HG03558 (cell line): ENCODE results near the gene KIAA0232.
"Not testable (repeated sequence)": the region's sequence is repeated elsewhere in the genome, so short reads cannot be mapped to it uniquely, and the experiment has no call there.

ENCODE experiments used
- ATAC-seq: cut with Tn5 transposase; IDR thresholded peaks from one replicate; pipeline ENCODE4 v1.9.1; 2021; ENCODE audit warnings: moderate number of reproducible peaks; ENCODE audit not compliant: unreplicated experiment; ENCODE audit errors: extremely low read depth

Gene KIAA0232

GRCh38 chr4:6893449-6894085 is 111.0 kb downstream of the KIAA0232 start:
- no peak for ATAC-seq

DNA sequence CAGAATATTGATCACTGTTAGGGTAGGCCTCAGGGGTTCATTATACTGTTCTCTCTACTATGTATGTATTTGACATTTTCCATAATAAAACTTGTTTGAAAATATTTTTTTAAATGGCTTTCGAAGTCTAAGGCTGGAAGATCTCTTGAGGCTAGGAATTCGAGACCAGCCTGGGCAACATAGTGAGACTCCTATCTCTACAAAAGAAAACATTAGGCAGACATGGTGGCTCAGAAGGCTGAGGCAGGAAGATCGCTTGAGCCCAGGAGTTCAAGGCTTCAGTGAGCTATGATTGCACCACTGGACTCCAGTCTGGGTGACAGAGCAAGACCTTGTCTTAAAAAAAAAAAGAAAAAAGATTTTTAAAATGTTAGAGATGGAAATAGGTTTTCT is 111.6 kb downstream of the KIAA0232 start:
- ATAC-seq, result no peak

DNA sequence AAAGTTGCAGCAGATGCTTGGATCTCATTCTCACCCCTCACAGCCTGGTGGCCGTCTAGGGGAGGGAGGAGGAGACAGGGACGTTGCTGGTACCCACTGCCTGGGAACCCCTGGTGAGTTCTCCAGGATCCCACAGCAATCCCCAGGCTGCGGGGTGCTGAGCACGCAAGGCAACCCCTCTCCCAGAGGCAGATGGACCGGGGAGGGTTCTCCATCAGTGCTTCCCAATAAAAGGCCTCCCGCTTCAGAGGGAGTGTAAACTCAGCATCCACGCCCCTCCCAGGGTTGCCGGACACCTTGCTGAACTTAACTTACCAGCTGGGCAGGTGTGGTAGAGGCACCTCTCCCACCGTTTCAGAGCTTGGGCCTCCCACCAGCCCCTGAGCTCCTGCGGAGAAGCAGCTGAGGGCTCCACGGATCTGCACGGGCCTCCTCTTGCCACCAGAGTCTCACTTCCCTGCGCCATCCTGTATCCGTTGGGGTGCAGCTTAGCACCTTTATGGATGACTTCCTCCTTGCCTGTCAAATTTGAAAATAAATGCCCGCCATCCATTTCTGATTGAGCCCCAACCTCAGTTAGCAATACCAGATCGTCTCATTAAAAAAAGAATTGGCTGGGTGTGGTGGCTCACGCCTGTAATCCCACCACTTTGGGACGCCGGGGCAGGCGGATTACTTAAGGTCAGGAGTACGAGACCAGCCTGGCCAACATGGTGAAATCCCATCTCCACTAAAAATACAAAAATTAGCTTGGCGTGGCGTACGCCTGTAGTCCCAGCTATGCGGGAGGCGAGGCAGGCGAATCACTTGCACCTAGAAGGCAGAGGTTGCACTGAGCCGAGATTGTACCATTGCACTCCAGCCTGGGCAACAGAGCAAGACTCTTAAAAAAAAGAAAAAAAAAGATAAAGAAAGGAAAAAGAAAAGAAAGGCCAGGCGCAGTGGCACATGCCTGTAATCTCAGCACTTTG is 112.3 kb downstream of the KIAA0232 start:
- ATAC-seq, result no peak

DNA sequence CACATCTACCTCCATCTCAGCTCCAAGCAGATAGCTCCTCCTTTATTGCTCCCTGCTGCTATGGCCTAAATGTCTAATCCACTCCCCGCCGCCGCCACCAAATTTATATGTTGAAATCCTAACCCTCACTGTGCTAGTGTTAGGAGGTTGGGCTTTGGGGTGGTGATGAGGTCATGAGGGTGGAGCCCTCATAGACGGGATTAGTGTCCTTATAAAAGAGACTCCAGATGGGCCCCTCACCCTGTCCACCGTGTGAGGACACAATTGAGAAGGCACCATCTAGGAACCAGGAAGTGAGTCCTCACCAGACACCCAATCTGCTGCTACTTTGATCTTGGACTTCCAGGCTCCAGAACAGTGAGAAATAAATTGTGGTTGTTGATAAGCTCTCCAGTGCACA is 113.5 kb downstream of the KIAA0232 start:
- ATAC-seq, result no peak

DNA sequence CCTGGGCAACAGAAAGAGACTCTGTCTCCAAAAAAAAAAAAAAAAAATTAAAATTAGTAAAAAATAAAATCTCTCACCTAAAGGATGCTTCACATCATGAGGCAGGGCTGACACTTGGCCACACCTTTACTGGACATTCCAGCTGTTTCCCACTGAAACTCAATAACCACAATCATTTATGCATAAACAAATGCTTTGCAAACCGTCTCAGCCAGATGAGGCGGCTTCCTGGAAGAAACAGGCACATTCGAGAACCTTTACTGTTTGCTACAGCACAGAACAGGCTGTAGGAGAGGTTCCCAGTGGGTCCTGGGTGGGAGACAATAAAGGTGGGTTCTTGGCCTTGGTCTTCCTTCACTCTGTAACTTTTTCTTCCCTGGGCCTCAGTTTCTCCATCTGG is 116.2 kb downstream of the KIAA0232 start:
- no peak for ATAC-seq

- ATAC-seq, result no peak
These were observed 117.8 kb downstream of the KIAA0232 start for GRCh38 chr4:6900181-6900812.

GRCh38 chr4:6900956-6901355 is 118.4 kb downstream of the KIAA0232 start:
- no peak for ATAC-seq

GRCh38 chr4:6901669-6902317 is 119.3 kb downstream of the KIAA0232 start:
- no peak for ATAC-seq

- ATAC-seq, result no peak
These were observed 120.0 kb downstream of the KIAA0232 start for GRCh38 chr4:6902318-6903042.

GRCh38 chr4:6905516-6906445 is 123.3 kb downstream of the KIAA0232 start:
- no peak for ATAC-seq

DNA sequence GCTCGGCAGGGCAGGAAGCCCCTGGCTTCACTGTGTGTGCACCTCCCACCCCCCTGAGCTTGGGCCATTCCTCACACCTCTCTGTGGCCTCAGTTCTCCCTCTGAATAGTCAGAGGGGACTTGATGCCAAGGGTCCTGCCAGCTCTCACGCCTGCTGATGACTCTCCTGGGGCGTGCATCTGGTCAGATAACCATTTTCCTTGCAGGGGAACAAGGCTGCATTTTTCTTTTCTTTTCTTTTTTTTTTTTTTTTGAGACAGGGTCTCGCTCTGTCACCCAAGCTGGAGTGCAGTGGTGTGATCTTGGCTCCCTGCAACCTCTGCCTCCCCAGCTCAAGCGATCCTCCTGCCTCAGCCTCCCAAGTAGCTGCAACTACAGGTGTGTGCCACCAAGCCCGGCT is 124.0 kb downstream of the KIAA0232 start:
- ATAC-seq, result not testable (repeated sequence)

DNA sequence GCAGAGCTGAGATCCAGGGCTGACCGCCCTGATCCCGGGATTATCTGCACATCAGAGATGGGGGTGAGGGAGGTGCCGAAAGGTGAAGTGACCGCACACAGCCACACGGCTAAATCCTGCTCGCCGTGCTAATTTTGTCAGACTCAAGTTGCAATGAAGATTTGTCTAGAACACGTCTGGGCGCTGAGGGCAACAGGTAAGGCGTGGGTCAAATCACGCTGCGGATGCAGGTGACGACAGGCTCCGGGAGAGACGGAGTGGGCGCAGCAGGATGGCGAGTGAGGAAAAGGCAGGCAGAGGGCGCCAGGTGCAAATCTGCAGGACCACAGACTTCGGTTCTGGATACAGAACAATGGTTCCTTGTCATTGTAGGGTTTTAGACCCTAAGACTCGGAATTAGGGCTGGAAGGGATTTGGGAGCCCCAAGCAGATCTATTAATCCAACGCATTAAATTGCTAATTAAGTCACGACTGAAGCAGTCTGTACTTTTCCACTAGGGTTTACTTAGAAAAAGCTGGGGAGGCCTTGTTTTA is 125.2 kb downstream of the KIAA0232 start:
- ATAC-seq, result no peak

GRCh38 chr4:6908432-6909112 is 126.0 kb downstream of the KIAA0232 start:
- no peak for ATAC-seq

DNA sequence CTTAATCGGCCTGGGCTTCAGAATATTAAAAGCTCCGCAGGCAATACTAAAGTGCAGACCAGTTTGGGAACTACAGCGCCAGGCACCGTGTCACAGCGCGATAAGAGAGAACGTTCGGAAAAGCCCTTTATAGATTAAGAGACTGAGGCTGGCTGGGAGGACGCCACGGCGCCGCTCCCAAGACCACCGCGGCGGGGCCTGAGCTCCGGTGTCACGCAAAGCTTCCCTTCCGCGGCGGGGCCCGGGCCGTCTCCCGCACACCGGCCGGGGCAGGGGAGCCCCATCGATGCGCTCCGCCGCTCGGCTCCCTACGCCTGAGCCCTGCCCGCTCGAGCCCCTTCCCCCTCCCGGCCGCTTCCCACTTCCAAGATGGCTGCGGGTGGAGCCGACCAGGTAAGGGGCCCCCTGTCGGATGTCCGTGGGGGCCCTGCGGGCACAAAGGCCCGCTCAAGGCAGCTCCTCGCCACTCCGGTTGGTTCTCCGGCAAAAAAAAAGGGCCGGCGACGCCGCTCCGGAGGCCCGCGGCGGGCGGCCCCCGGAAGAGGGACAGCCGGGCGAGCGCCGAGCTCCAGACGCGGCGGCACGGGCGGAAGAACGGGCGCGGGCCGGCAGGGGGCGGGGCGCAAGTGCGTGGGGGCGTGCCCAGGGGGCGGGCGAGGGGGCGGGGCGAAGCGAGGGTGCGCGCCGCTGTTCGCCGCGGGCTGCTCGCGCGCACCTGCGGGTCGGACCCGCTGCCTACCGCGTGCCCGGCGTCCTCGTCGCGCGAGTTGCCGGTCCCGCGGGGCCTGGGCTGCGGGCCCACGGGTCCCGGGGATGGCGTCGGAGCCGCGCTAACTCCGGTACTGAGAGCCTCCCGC is 126.8 kb downstream of the KIAA0232 start, which contains the start of gene TBC1D14:
TBC1D14 (plus strand) TSS at position 714 of the 857 bp plus-strand sequence. CDS start 13,564 bp downstream, outside the sequence.
- ATAC-seq, result peak; percentile 57

DNA sequence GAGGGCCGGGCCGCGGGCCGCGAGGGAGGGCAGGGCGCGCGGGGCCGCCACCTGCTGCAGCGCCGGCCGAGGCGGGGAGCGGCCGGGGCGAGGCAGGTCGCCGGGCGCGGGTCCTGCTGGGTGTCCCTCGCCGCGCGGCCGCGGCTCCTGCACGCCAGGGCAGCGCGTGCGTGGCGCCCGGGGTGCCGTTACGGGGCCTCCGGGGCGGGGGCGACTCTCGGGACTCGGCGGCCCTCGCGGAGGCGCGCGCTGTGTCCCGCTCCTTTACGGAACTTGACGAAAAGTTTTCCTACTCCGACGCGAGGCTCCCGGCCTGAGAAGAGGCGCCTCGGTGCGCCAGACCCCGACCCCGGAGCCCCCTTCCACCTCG is 127.4 kb downstream of the KIAA0232 start:
- peak; percentile 28 for ATAC-seq

DNA sequence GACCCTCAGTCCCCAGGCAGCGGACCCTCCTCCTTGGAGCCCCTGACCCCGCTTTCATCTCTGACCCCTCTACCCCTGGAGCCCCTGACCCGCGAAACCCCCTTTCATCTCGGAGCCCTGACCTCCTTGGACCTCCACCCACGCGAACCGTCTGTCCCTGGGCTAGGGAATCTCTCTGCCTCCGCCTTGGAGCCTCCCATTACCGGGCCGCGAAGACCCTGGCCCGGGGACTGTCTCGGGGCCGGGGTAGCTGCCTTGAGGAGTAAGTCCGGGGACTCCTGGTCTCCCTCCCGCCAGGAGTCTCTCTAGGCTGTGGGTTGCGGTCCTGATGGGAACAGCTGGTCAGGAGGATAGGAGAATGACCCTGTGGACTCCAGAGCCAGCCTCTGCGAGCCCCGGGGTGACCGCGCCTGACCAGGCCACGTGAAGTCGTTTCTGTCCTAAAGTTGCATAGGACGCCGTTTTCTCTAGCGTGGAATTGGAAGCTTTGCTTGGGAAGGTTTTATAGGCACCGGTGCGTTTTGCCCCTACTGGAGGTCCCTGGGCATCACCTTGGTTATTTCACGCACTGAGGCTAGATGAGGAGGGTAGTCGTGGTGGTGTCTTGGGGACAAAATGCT is 127.9 kb downstream of the KIAA0232 start:
- no peak for ATAC-seq
